GM23338 (cell line): ENCODE results near the gene BIRC3.

Experiments
- CREB1 ChIP-seq: fragments of 250-450 bp; sonication (Bioruptor Pico); IDR thresholded peaks from 2 replicates; pipeline ENCODE4 v1.5.0; 2020; ENCODE audit warnings: low read depth, mild to moderate bottlenecking, moderate library complexity
- CTCF ChIP-seq, 2 experiments: fragments of 200-600 bp in 1 of 2; sonication (generic) in 1 of 2; conservative IDR thresholded peaks; 2 replicates each; pipeline versions ENCODE4 v1.5.1 to v1.6.1; 2016 to 2017; ENCODE audit warnings: antibody characterized with exemption in 2 of 2, low read depth in 2 of 2, mild to moderate bottlenecking in 2 of 2, moderate library complexity in 1 of 2
- POLR2AphosphoS5 ChIP-seq: IDR thresholded peaks from 2 replicates; pipeline ENCODE4 v1.6.1; 2016; ENCODE audit warnings: antibody characterized with exemption, low read depth

- TF ChIP-seq CREB1 (CRISPR knock-in tag) = no peak
- no peak for TF ChIP-seq POLR2AphosphoS5
- TF ChIP-seq CTCF (conservative IDR thresholded peaks at IDR 0.05; ENCODE audit: low read depth in 2 of 2) = no peak
Measured at GRCh38 chr11:102382384-102382783, 65.1 kb downstream of the BIRC3 start.
